ENCODE data around the gene STRA8.

STRA8 gene

GRCh38 chr7:135233570-135233969 lies at the start of gene STRA8:
TSS of gene STRA8 (plus strand) at chr7:135233838. CDS start at chr7:135240525, 6,687 bp downstream.
- no peak for DNase-seq (ENCODE audit: low read depth)

GRCh38 chr7:135184254-135184841 lies 49.3 kb upstream of the STRA8 start:
- DNase-seq (ENCODE audit: low read depth): no peak

- no peak for DNase-seq (ENCODE audit: low read depth)
Observed at GRCh38 chr7:135185471-135186260, 48.0 kb upstream of the STRA8 start.

GRCh38 chr7:135186261-135186540 lies 47.4 kb upstream of the STRA8 start:
- no peak for DNase-seq (ENCODE audit: low read depth)

- DNase-seq (ENCODE audit: low read depth): no peak
Observed at GRCh38 chr7:135186841-135187253, 46.8 kb upstream of the STRA8 start.

GRCh38 chr7:135188298-135188984 lies 45.2 kb upstream of the STRA8 start:
- no peak for DNase-seq (ENCODE audit: low read depth)

- DNase-seq (ENCODE audit: low read depth): no peak
Observed at GRCh38 chr7:135189221-135189662, 44.4 kb upstream of the STRA8 start.

- no peak for DNase-seq (ENCODE audit: low read depth)
Observed at GRCh38 chr7:135189961-135190360, 43.7 kb upstream of the STRA8 start.

GRCh38 chr7:135190703-135191102 lies 42.9 kb upstream of the STRA8 start:
- DNase-seq (ENCODE audit: low read depth): no peak

- DNase-seq (ENCODE audit: low read depth): no peak
Observed at GRCh38 chr7:135192914-135193536, 40.6 kb upstream of the STRA8 start.

- no peak for DNase-seq (ENCODE audit: low read depth)
Observed at GRCh38 chr7:135193615-135194081, 40.0 kb upstream of the STRA8 start.

GRCh38 chr7:135194494-135195095 lies 39.0 kb upstream of the STRA8 start:
- no peak for DNase-seq (ENCODE audit: low read depth)

- no peak for DNase-seq (ENCODE audit: low read depth)
Observed at GRCh38 chr7:135195156-135195555, 38.5 kb upstream of the STRA8 start.

- no peak for DNase-seq (ENCODE audit: low read depth)
Observed at GRCh38 chr7:135195968-135196629, 37.5 kb upstream of the STRA8 start.

GRCh38 chr7:135197343-135197742 lies 36.3 kb upstream of the STRA8 start:
- DNase-seq (ENCODE audit: low read depth): no peak

- no peak for DNase-seq (ENCODE audit: low read depth)
Observed at GRCh38 chr7:135197906-135198655, 35.6 kb upstream of the STRA8 start.

- no peak for DNase-seq (ENCODE audit: low read depth)
Observed at GRCh38 chr7:135199439-135199838, 34.2 kb upstream of the STRA8 start.

GRCh38 chr7:135200821-135201331 lies 32.8 kb upstream of the STRA8 start:
- no peak for DNase-seq (ENCODE audit: low read depth)

- no peak for DNase-seq (ENCODE audit: low read depth)
Observed at GRCh38 chr7:135201350-135201749, 32.3 kb upstream of the STRA8 start.

GRCh38 chr7:135204341-135204749 lies 29.3 kb upstream of the STRA8 start:
- DNase-seq (ENCODE audit: low read depth): no peak

- DNase-seq (ENCODE audit: low read depth): no peak
Observed at GRCh38 chr7:135204876-135205275, 28.8 kb upstream of the STRA8 start.

Data from activated T-helper 1 cell treated with Interleukin-2 at 50 U/mL for 16 hours (primary cell).